HepG2 (cell line): ENCODE data around the gene MINDY1. TPM values are rescaled to one million over a fixed set of nuclear protein-coding genes. Genes with fewer than 3 reads are reported as not detected.

Experiments
- GABPA ChIP-seq, 2 experiments: IDR thresholded peaks; 2 replicates each; pipeline ENCODE4 v1.6.1; 2011 to 2016; ENCODE audit warnings: low read depth in 2 of 2, low read length in 1 of 2, missing biosample characterization in 1 of 2, missing genetic modification characterization in 1 of 2
- HMGXB4 ChIP-seq, 2 experiments: sonication (generic) in 1 of 2; formaldehyde crosslinking in 1 of 2; IDR thresholded peaks; 2 replicates each; pipeline versions ENCODE4 v1.4.0 to v1.6.1; 2018 to 2020; ENCODE audit warnings: missing genetic modification reagents in 2 of 2, borderline replicate concordance in 1 of 2, low read depth in 1 of 2, mild to moderate bottlenecking in 1 of 2, missing biosample characterization in 1 of 2
- KIAA2018 ChIP-seq: sonication (generic); formaldehyde crosslinking; IDR thresholded peaks from 2 replicates; pipeline ENCODE4 v1.5.0; 2020; ENCODE audit warnings: mild to moderate bottlenecking, missing genetic modification reagents, borderline replicate concordance
- KLF9 ChIP-seq: IDR thresholded peaks from 2 replicates; pipeline ENCODE4 v1.6.1; 2016; ENCODE audit warnings: low read depth
- MAF1 ChIP-seq: sonication (generic); formaldehyde crosslinking; IDR thresholded peaks from 2 replicates; pipeline ENCODE4 v1.5.0; 2020; ENCODE audit warnings: missing genetic modification reagents, borderline replicate concordance
- MED8 ChIP-seq: sonication (generic); formaldehyde crosslinking; IDR thresholded peaks from 2 replicates; pipeline ENCODE4 v1.8.1; 2023; ENCODE audit warnings: mild to moderate bottlenecking, missing genetic modification reagents; ENCODE audit not compliant: insufficient replicate concordance
- MXD4 ChIP-seq: IDR thresholded peaks from 2 replicates; pipeline ENCODE4 v1.6.1; 2016; ENCODE audit warnings: mild to moderate bottlenecking, missing biosample characterization, missing genetic modification reagents
- NPAS2 ChIP-seq: sonication (generic); formaldehyde crosslinking; IDR thresholded peaks from 2 replicates; pipeline ENCODE4 v1.8.0; 2022; ENCODE audit warnings: mild to moderate bottlenecking, missing genetic modification reagents, borderline replicate concordance
- PAF1 ChIP-seq: IDR thresholded peaks from 2 replicates; pipeline ENCODE4 v1.6.1; 2016; ENCODE audit warnings: missing genetic modification reagents, missing compliant biosample characterization
- PREB ChIP-seq: sonication (generic); formaldehyde crosslinking; IDR thresholded peaks from 2 replicates; pipeline ENCODE4 v1.4.0; 2020; ENCODE audit warnings: missing genetic modification reagents
- SMARCC2 ChIP-seq: fragments of 450-650 bp; IDR thresholded peaks from 2 replicates; pipeline ENCODE4 v1.6.1; 2017; ENCODE audit warnings: antibody characterized with exemption, mild to moderate bottlenecking
- TEAD2 ChIP-seq: sonication (generic); formaldehyde crosslinking; IDR thresholded peaks from 2 replicates; pipeline ENCODE4 v1.9.0; 2021; ENCODE audit warnings: missing genetic modification reagents
- TOPORS ChIP-seq: sonication (generic); formaldehyde crosslinking; IDR thresholded peaks from 2 replicates; pipeline ENCODE4 v1.8.0; 2023; ENCODE audit warnings: mild to moderate bottlenecking, missing genetic modification reagents
- ZFY ChIP-seq: sonication (generic); formaldehyde crosslinking; IDR thresholded peaks from 2 replicates; pipeline ENCODE4 v1.4.0; 2020; ENCODE audit warnings: missing genetic modification reagents
- polyA plus RNA-seq, 8 experiments: library from polyadenylated mRNA; depleted of rRNA in 3 of 8; stranded (reverse) in 7 of 8; unstranded in 1 of 8; fragments of >200 nt; fragmentation: Illumina TruSeq in 4 of 8; extraction: Trizol in 4 of 8; gene quantifications; 2 replicates each; pipeline versions ENCODE4 v1.2.1 to v1.2.3, GENCODE V29; 2011 to 2016; ENCODE audit warnings: low read depth in 4 of 8, missing spikeins in 1 of 8, mixed read lengths in 1 of 8; ENCODE audit not compliant: insufficient read depth in 1 of 8
- total RNA-seq, 5 experiments: library from RNA; depleted of rRNA; stranded (reverse); fragments of >200 nt; fragmentation: Illumina TruSeq; extraction: Trizol; gene quantifications; 2 replicates each; pipeline ENCODE4 v1.2.3, GENCODE V29; 2016; ENCODE audit warnings: low read depth in 1 of 5
- TF ChIP-seq, protein P1 (sequence below): sonication (generic); formaldehyde crosslinking; IDR thresholded peaks from 2 replicates; pipeline ENCODE4 v1.4.0; 2020; ENCODE audit warnings: mild to moderate bottlenecking, missing genetic modification reagents, borderline replicate concordance

Gene MINDY1
- total and polyA plus RNA-seq, 2 of the 13 experiments (the other 11 are each of a cell fraction or from before 2014, with no cell fraction given): 11.1 to 15.0 TPM

- TF ChIP-seq KIAA2018 (CRISPR knock-in tag) (no peak), ZFY (peak; percentile 61), MXD4 (CRISPR knock-in tag) (no peak), PAF1 (no peak), GABPA (IDR thresholded peaks at IDR 0.05; ENCODE audit: low read depth, low read length) (no peak), GABPA (CRISPR knock-in tag; IDR thresholded peaks at IDR 0.05; ENCODE audit: low read depth) (0 out of 2 replicates have a peak, but pooled peaks have one; percentile 28), TOPORS (CRISPR knock-in tag) (no peak), HMGXB4 (CRISPR knock-in tag; IDR thresholded peaks at IDR 0.05; ENCODE audit: borderline replicate concordance in 1 of 2, low read depth in 1 of 2) (no peak; a peak in 2 of 4 replicates), PREB (CRISPR knock-in tag) (no peak), NPAS2 (no peak), KLF9 (CRISPR knock-in tag) (no peak), SMARCC2 (no peak), TEAD2 (CRISPR knock-in tag) (no peak), MED8 (CRISPR knock-in tag) (peak; percentile 33), MAF1 (CRISPR knock-in tag) (no peak)
- TF ChIP-seq, protein P1, sequence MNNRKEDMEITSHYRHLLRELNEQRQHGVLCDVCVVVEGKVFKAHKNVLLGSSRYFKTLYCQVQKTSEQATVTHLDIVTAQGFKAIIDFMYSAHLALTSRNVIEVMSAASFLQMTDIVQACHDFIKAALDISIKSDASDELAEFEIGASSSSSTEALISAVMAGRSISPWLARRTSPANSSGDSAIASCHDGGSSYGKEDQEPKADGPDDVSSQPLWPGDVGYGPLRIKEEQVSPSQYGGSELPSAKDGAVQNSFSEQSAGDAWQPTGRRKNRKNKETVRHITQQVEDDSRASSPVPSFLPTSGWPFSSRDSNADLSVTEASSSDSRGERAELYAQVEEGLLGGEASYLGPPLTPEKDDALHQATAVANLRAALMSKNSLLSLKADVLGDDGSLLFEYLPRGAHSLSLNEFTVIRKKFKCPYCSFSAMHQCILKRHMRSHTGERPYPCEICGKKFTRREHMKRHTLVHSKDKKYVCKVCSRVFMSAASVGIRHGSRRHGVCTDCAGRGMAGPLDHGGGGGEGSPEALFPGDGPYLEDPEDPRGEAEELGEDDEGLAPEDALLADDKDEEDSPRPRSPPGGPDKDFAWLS (CRISPR knock-in tag): 0 out of 2 replicates have a peak, but pooled peaks have one; percentile 27
Measured at GRCh38 chr1:150971583-150972416, 34.9 kb downstream of the MINDY1 start (continued).
